OCI-M2 (cell line): ENCODE measurements around the gene DBF4B.

Experiments
- DNase-seq: peaks from one replicate; lab custom pipeline; 2025; ENCODE audit not compliant: unreplicated experiment; lab: John Stamatoyannopoulos, UW

Gene DBF4B

GRCh38 chr17:44759086-44759915, 50.8 kb downstream of the DBF4B start:
- DNase-seq, result no peak

- DNase-seq, result no peak
Observed at GRCh38 chr17:44759916-44760243, 51.4 kb downstream of the DBF4B start.

GRCh38 chr17:44760474-44761308, 52.2 kb downstream of the DBF4B start:
- no peak for DNase-seq

GRCh38 chr17:44761932-44762810, 53.7 kb downstream of the DBF4B start:
- no peak for DNase-seq

- DNase-seq, result no peak
Observed at GRCh38 chr17:44763170-44763569, 54.7 kb downstream of the DBF4B start.

GRCh38 chr17:44765965-44766364, 57.5 kb downstream of the DBF4B start:
- DNase-seq, result no peak

GRCh38 chr17:44766409-44767038, 58.1 kb downstream of the DBF4B start:
- DNase-seq, result no peak

- no peak for DNase-seq
Observed at GRCh38 chr17:44767493-44767892, 59.0 kb downstream of the DBF4B start.

- no peak for DNase-seq
Observed at GRCh38 chr17:44768505-44769142, 60.2 kb downstream of the DBF4B start.

GRCh38 chr17:44769230-44769629, 60.8 kb downstream of the DBF4B start:
- no peak for DNase-seq

- DNase-seq, result no peak
Observed at GRCh38 chr17:44769647-44770084, 61.2 kb downstream of the DBF4B start.

GRCh38 chr17:44770166-44770925, 61.9 kb downstream of the DBF4B start:
- no peak for DNase-seq

- no peak for DNase-seq
Observed at GRCh38 chr17:44772308-44773045, 64.0 kb downstream of the DBF4B start.

GRCh38 chr17:44773140-44773539, 64.7 kb downstream of the DBF4B start:
- DNase-seq, result no peak

GRCh38 chr17:44774271-44775135, 66.0 kb downstream of the DBF4B start:
- DNase-seq, result peak; percentile 62

GRCh38 chr17:44775136-44775837, 66.8 kb downstream of the DBF4B start:
- no peak for DNase-seq
